ENCODE data around the gene CENATAC. TPM values are rescaled to one million over a fixed set of nuclear protein-coding genes. Genes with fewer than 3 reads are reported as not detected.

CENATAC gene
- total RNA-seq, 4 donors from 2014 or later: 39.0 to 114 (median 54.9) TPM

GRCh38 chr11:119026970-119027369, 29.0 kb downstream of the CENATAC start:
- TF ChIP-seq CTCF (IDR thresholded peaks at IDR 0.05; ENCODE audit: low read depth): no peak

GRCh38 chr11:119027561-119028345, 29.8 kb downstream of the CENATAC start:
- no peak for TF ChIP-seq CTCF (IDR thresholded peaks at IDR 0.05; ENCODE audit: low read depth)

- no peak for TF ChIP-seq CTCF (IDR thresholded peaks at IDR 0.05; ENCODE audit: low read depth)
Observed at GRCh38 chr11:119028346-119029068, 30.6 kb downstream of the CENATAC start.

- no peak for TF ChIP-seq CTCF (IDR thresholded peaks at IDR 0.05; ENCODE audit: low read depth)
Observed at GRCh38 chr11:119029069-119029339, 31.1 kb downstream of the CENATAC start.

GRCh38 chr11:119029340-119030028, 31.5 kb downstream of the CENATAC start:
- no peak for TF ChIP-seq CTCF (IDR thresholded peaks at IDR 0.05; ENCODE audit: low read depth)

- TF ChIP-seq CTCF (IDR thresholded peaks at IDR 0.05; ENCODE audit: low read depth): no peak
Observed at GRCh38 chr11:119030029-119030328, 32.0 kb downstream of the CENATAC start.

GRCh38 chr11:119030329-119031047, 32.5 kb downstream of the CENATAC start, which contains the start of gene SLC37A4:
TSS of gene SLC37A4 (minus strand) at chr11:119030877.
- no peak for TF ChIP-seq CTCF (IDR thresholded peaks at IDR 0.05; ENCODE audit: low read depth)
